ENCODE data around the gene BAD. TPM values are rescaled to one million over a fixed set of nuclear protein-coding genes. Genes with fewer than 3 reads are reported as not detected.
A peak's percentile ranks its signal among the peaks of the same experiment; 100 is the strongest.

The BAD gene
- total and polyA plus RNA-seq, 8 donors: 45.0 to 71.4 (median 55.1) TPM

DNA sequence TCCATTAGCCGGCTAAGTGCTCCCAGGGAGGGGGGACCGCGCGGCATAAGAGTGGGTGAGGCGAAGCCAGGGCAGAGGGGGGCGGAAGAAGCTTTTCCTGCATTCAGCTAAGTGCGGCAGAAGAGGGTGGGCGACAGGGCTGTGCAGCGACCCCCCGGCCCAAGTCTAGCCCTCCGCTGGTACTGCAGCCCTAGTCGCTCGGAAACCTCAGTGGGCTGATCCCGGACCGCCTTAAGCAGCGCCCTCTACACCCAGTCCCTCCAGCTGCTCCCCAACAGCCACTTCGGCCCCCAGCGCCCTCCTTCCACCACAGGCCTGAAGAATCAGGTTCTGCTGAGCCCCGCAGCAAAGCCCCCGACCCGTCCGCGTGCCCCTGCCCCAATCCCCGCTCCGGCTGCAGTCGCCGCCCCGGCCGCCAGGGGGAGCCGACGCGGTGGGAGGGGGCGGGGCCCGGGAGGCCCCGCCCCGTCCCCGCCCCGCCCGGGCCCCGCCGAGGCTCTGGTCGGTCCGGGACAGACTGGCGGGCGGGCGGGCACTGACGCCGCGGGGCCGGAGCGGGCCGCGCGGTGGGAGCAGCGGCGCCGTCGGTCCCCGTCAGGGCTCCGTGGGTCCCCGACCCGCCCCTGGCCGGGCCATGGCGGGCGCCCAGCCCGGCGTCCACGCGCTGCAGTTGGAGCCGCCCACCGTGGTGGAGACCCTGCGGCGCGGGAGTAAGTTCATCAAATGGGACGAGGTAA is 33.3 kb downstream of the BAD start, which contains the start of gene PLCB3:
PLCB3 (plus strand) TSS at position 515 of the 737 bp plus-strand sequence; CDS start at position 635, 120 bp downstream.
- Histone ChIP-seq H3K27me3 (no peaks in the 10 kb centered on the region), H3K4me3 (peak within 1 kb of the TSS; percentile 82 to 87), H3K27ac (peak within 1 kb of the TSS; percentile 56 to 73), H3K4me1 (peaks cover 9 to 49% of the 10 kb centered on the region in 2 donors), H3K36me3 (peaks cover 0 to 20% of the 10 kb centered on the region in 2 donors), H3K9me3 (no peaks in the 10 kb centered on the region)
- intact Hi-C loops (cut with DNase I): no loop called here
- ATAC-seq (peak; percentile 71), DNase-seq (peak in 3 of 4 donors; percentile 54 to 93 (median 59))
- TF ChIP-seq, protein P1, sequence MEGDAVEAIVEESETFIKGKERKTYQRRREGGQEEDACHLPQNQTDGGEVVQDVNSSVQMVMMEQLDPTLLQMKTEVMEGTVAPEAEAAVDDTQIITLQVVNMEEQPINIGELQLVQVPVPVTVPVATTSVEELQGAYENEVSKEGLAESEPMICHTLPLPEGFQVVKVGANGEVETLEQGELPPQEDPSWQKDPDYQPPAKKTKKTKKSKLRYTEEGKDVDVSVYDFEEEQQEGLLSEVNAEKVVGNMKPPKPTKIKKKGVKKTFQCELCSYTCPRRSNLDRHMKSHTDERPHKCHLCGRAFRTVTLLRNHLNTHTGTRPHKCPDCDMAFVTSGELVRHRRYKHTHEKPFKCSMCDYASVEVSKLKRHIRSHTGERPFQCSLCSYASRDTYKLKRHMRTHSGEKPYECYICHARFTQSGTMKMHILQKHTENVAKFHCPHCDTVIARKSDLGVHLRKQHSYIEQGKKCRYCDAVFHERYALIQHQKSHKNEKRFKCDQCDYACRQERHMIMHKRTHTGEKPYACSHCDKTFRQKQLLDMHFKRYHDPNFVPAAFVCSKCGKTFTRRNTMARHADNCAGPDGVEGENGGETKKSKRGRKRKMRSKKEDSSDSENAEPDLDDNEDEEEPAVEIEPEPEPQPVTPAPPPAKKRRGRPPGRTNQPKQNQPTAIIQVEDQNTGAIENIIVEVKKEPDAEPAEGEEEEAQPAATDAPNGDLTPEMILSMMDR (IDR thresholded peaks at IDR 0.05): peak; percentile 79 to 89

DNA sequence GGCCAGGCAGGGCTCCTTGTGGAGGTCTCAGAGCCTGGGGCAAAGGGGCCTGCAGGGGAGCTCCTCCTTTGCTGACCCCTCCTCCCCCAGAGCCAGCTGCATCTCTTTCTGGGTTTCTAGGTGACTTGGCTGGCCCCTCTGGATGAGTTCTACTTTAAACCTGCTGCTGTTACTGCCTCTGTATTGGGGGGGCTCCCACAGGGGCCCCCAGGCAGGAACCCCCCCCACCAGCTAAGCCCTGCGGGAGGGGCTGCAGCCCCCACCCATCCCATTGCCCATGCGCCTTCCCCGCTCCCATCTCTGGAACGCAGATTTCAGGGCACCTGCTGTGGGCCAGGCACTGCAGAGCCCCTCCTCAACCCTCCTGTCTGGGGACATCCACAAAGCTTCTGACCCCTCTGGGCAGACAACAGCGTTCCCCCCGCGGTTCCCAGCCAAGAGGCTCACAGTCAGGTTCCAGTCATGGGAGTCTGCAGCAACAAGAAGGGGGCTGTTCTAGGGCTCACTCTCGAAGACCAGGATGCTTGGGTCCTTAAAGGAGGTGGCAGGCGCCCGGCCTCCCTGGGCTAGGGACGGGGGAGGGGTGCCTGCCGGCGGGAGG is 34.0 kb downstream of the BAD start:
- Histone ChIP-seq H3K9me3 (no peaks in the 10 kb centered on the region), H3K27me3 (no peaks in the 10 kb centered on the region), H3K4me1 (peaks cover 9 to 55% of the 10 kb centered on the region in 2 donors), H3K4me3 (peak overlapping the region; percentile 27 to 87), H3K27ac (no peak overlapping the region), H3K36me3 (peaks cover 0 to 14% of the 10 kb centered on the region in 2 donors)
- DNase-seq (peak in 1 of 4 donors; percentile 65), ATAC-seq (no peak)
- TF ChIP-seq, protein P1 (IDR thresholded peaks at IDR 0.05): no peak
- intact Hi-C loops (cut with DNase I): no loop called here

DNA sequence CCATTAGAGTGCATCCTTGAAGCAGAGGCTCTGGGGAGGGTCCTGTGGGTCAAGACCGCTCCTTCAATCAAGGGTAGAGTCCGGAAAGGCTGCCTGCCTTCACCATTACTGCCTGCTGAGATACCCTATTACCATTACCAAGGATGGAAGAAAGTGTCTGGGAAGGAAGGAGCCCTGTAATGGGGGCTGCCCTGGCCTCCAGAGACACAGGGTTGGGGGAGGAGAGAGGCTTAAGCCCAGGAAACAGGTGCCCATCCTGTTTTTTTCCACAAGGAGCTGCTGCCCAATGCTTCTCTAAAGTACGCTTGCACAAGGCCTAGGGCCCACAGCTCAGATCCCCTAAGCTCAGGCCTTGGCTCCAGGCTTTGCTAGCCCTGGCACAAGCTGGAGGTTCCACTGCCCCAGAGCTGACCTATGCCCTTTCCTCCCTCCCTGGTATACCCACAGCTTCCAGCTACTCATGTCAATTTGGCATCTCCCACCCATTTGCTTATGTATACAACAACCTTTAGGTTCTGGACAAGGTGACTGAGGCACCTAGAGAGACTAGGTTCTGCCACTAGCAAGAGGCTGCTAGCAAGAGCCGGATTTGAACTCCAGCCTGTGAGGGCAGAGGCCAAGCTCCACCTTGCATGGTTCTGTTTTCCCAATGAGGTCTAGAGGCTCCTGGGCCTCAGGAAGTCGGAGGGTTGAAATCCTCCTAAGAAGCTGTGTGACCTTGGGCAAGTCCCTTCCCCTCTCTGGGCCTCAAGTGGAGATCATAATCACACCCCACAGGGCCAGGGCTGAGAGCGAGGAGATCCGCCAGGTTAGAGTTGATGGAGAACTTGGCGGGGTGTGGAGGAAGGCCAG is 34.7 kb downstream of the BAD start:
- intact Hi-C loops (cut with DNase I): no loop called here
- TF ChIP-seq, protein P1 (IDR thresholded peaks at IDR 0.05): no peak
- no peak overlapping the region for H3K4me3 ChIP-seq
- DNase-seq (no peak), ATAC-seq (no peak)
- H3K4me1 ChIP-seq: peaks cover 14 to 63% of the 10 kb centered on the region in 2 donors
- H3K27ac ChIP-seq: no peak overlapping the region
- H3K9me3 ChIP-seq: no peaks in the 10 kb centered on the region
- peaks cover 0 to 6% of the 10 kb centered on the region in 2 donors for H3K36me3 ChIP-seq
- H3K27me3 ChIP-seq: no peaks in the 10 kb centered on the region

DNA sequence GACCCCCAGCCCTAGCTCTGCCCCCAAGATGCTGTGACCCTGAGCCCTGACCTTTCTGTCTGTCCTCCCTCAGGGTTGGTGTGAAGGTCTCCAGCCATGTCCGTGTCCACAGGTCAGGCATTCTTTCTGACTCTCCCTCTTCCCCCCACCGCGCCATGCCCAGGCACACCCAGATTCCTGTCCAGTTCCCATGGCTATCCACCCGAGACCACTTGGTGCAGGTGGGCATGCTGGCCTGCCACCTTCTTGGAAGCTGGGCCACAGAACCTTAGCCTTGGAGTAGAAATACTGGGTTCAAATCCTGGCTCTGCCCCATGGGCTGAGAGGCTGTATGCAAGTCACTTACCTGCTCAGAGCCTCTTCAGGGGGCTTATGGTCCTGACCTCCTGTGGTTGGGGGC is 35.4 kb downstream of the BAD start:
- Histone ChIP-seq H3K4me3 (no peak overlapping the region), H3K36me3 (peaks cover 0 to 4% of the 10 kb centered on the region in 2 donors), H3K4me1 (peaks cover 14 to 64% of the 10 kb centered on the region in 2 donors), H3K27ac (no peak overlapping the region), H3K27me3 (no peaks in the 10 kb centered on the region), H3K9me3 (no peaks in the 10 kb centered on the region)
- no peak for DNase-seq
- ATAC-seq: no peak
- intact Hi-C loops (cut with DNase I): no loop called here
- TF ChIP-seq, protein P1 (IDR thresholded peaks at IDR 0.05): no peak
